Activated T-helper 17 cell treated with anti-CD3 and anti-CD28 coated beads, Interleukin-2, amount 50 U/mL, for 72 hours (primary cell): ENCODE results near the gene MUC4. TPM values are rescaled to one million over a fixed set of nuclear protein-coding genes. Genes with fewer than 3 reads are reported as not detected.

Experiments
- ATAC-seq: fragments of 150-1000 bp; cut with Tn5 transposase; replicated peaks from 2 replicates; pipeline ENCODE4 v1.10.0; 2021; ENCODE audit warnings: mild to moderate bottlenecking, moderate library complexity
- H3K27ac Mint-ChIP-seq: one replicate; pipeline ENCODE4 v1.8.0; 2022; ENCODE audit warnings: mixed read lengths
- H3K27me3 Mint-ChIP-seq: one replicate; pipeline ENCODE4 v1.8.0; 2022; ENCODE audit warnings: mixed read lengths
- H3K36me3 Mint-ChIP-seq: one replicate; pipeline ENCODE4 v1.8.0; 2022; ENCODE audit warnings: low read depth, mild to moderate bottlenecking, mixed read lengths
- H3K4me1 Mint-ChIP-seq: one replicate; pipeline ENCODE4 v1.8.0; 2022; ENCODE audit warnings: mixed read lengths
- H3K4me3 Mint-ChIP-seq: one replicate; pipeline ENCODE4 v1.8.0; 2022; ENCODE audit warnings: mild to moderate bottlenecking, mixed read lengths
- H3K9me3 Mint-ChIP-seq: one replicate; pipeline ENCODE4 v1.8.0; 2022; ENCODE audit warnings: mixed read lengths
- total RNA-seq, 2 donors: library from RNA; stranded (reverse); gene quantifications; one replicate each; pipeline ENCODE4 v1.2.3, GENCODE V29; 2022

MUC4 gene
- total RNA-seq, 2 donors from 2014 or later = 2.4 to 3.1 TPM

DNA sequence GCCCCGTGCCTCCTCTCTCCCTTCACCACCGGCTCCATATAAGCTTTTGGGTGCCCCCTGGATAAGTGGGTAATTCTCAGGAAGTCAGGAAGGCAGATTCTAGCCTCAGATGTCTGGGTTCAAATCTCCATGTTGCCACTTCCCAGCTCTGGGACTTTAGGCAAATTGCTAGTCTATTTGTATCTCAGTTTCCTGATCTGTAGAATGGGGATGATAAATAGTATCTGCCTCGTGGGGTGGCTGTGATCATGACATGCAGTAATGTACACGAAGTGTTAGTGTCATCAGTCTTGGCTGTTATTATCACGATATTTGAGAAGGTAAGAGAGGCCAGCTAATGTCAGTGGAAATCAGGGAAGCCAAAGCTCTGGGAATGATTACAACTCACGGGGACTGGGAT, 43.3 kb downstream of the MUC4 start:
- Mint-ChIP-seq H3K27ac (no peak overlapping the region), H3K36me3 (no peaks in the 10 kb centered on the region), H3K4me3 (no peak overlapping the region), H3K4me1 (no peaks in the 10 kb centered on the region), H3K9me3 (no peaks in the 10 kb centered on the region), H3K27me3 (peaks cover 12% of the 10 kb centered on the region)
- ATAC-seq = no peak

GRCh38 chr3:195767792-195768191, 43.9 kb downstream of the MUC4 start:
- H3K9me3 Mint-ChIP-seq = no peaks in the 10 kb centered on the region
- no peaks in the 10 kb centered on the region for H3K4me1 Mint-ChIP-seq
- H3K27ac Mint-ChIP-seq = no peak overlapping the region
- no peak overlapping the region for H3K4me3 Mint-ChIP-seq
- no peak for ATAC-seq
- H3K36me3 Mint-ChIP-seq = no peaks in the 10 kb centered on the region
- H3K27me3 Mint-ChIP-seq = peaks cover 16% of the 10 kb centered on the region

DNA sequence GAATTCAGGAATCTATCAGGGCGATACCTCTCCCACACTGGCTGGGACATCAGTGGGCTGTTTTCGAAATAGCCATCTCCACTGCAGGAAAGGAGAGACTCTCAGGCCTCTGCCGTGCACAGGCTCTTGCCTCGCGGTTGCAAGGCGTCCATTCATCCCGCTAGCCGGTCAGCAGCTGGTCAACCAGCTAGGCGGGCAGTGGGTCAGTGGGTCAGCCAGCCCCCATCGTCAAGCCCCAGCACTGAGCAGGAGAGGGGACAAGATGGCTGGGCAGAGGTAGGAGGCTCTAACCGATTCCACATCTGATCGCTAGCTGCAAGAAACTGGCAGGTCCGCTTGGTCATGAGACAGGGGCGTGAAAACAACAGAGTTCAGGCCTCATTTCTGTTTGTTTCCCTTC, 45.1 kb downstream of the MUC4 start:
- no peak for ATAC-seq
- H3K27ac Mint-ChIP-seq = no peak overlapping the region
- no peaks in the 10 kb centered on the region for H3K9me3 Mint-ChIP-seq
- no peak overlapping the region for H3K4me3 Mint-ChIP-seq
- H3K4me1 Mint-ChIP-seq = no peaks in the 10 kb centered on the region
- H3K36me3 Mint-ChIP-seq = no peaks in the 10 kb centered on the region
- H3K27me3 Mint-ChIP-seq = peaks cover 16% of the 10 kb centered on the region

- Mint-ChIP-seq H3K4me3 (no peak overlapping the region), H3K27ac (no peak overlapping the region), H3K9me3 (no peaks in the 10 kb centered on the region), H3K4me1 (no peaks in the 10 kb centered on the region), H3K27me3 (peaks cover 29% of the 10 kb centered on the region), H3K36me3 (no peaks in the 10 kb centered on the region)
- no peak for ATAC-seq
Observed at GRCh38 chr3:195764961-195765706, 46.6 kb downstream of the MUC4 start.

GRCh38 chr3:195763843-195764825, 47.6 kb downstream of the MUC4 start:
- Mint-ChIP-seq H3K27me3 (peaks cover 37% of the 10 kb centered on the region), H3K4me3 (no peak overlapping the region), H3K27ac (no peak overlapping the region), H3K36me3 (no peaks in the 10 kb centered on the region), H3K4me1 (no peaks in the 10 kb centered on the region), H3K9me3 (no peaks in the 10 kb centered on the region)
- ATAC-seq = no peak

DNA sequence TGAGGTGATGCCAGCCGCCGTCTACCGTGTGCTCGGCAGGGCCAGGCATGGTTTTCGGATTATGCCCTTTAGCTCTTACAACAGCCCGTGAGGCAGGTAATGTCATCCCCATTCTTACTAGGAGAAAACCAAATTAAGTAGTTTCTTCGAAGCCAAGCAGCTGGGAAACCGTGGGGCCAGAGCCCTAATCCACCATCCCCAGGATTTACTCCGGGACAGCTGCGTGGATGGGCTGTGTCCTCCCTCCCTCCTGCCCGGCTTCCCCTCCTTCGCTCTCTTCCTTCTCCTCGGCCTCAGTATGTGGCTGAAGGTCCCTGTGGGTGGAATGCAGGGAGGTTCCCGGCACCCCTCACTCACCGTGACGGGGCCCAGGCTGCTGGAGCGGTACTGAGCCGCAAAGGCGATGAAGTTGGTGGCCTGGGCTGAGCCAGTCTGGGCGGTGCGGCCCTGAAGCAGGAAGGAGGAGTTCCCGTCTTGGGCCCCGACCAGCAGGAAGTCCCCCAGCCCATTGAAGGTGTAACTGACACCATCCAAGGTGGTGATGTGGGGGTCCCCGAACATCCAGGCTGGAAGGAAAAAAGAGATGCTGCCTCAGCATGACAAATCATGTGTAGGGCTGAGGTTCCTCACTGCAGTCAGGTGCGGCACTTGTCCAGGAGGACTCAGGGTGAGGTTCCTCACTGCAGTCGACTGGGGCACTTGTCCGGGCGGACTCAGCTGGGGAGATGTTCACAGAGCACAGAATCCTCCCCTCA, 48.5 kb downstream of the MUC4 start:
- no peak overlapping the region for H3K27ac Mint-ChIP-seq
- no peaks in the 10 kb centered on the region for H3K9me3 Mint-ChIP-seq
- no peak overlapping the region for H3K4me3 Mint-ChIP-seq
- no peaks in the 10 kb centered on the region for H3K36me3 Mint-ChIP-seq
- no peaks in the 10 kb centered on the region for H3K4me1 Mint-ChIP-seq
- no peak for ATAC-seq
- peaks cover 39% of the 10 kb centered on the region for H3K27me3 Mint-ChIP-seq

- no peak overlapping the region for H3K27ac Mint-ChIP-seq
- H3K9me3 Mint-ChIP-seq = no peaks in the 10 kb centered on the region
- peaks cover 43% of the 10 kb centered on the region for H3K27me3 Mint-ChIP-seq
- no peaks in the 10 kb centered on the region for H3K4me1 Mint-ChIP-seq
- no peaks in the 10 kb centered on the region for H3K36me3 Mint-ChIP-seq
- H3K4me3 Mint-ChIP-seq = no peak overlapping the region
- ATAC-seq = no peak
Observed at GRCh38 chr3:195762611-195763010, 49.1 kb downstream of the MUC4 start.

DNA sequence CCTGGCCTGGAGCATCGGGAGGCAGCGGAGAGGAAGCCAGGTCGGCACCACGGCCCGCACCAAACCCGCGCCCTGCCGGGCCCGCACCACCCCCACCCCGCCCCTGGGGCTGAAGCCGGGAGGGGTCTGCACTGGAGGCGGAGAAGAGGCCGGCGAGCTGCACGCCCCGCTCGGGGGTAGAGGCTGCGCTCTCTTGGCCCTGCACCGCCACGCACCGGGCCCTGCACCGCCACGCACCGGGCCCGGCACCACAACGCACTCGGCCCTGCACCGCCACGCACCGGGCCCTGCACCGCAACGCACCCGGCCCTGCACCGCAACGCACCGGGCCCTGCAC, 49.5 kb downstream of the MUC4 start:
- ATAC-seq = no peak
- no peaks in the 10 kb centered on the region for H3K9me3 Mint-ChIP-seq
- no peaks in the 10 kb centered on the region for H3K36me3 Mint-ChIP-seq
- no peak overlapping the region for H3K27ac Mint-ChIP-seq
- peaks cover 43% of the 10 kb centered on the region for H3K27me3 Mint-ChIP-seq
- no peaks in the 10 kb centered on the region for H3K4me1 Mint-ChIP-seq
- no peak overlapping the region for H3K4me3 Mint-ChIP-seq

GRCh38 chr3:195761567-195762248, 50.0 kb downstream of the MUC4 start:
- Mint-ChIP-seq H3K27me3 (peaks cover 47% of the 10 kb centered on the region), H3K4me3 (no peak overlapping the region), H3K9me3 (no peaks in the 10 kb centered on the region), H3K36me3 (no peaks in the 10 kb centered on the region), H3K4me1 (peaks cover 5% of the 10 kb centered on the region), H3K27ac (no peak overlapping the region)
- peak; percentile 44 for ATAC-seq

DNA sequence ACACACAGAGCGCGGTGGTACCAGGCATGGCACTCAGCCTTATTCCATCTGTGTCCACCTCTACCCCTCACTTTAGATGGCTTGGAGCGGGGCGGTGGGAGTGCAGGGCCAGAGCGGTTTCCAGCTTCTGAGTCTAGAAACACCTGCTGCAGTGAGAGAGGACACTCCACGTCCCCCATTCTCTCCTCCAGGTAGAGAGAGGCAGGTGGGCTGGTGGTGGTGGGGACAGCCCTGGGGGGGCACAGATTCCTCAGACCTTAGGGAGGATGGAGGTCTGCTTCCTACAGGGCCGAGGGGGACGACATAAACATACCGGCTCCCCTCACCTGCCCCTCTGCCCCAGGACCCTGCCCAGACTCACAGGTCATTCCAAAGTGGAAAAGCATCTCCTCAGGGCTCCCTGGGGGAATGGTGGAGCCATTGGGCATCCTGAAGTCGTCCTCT, 50.6 kb downstream of the MUC4 start:
- Mint-ChIP-seq H3K4me3 (no peak overlapping the region), H3K27me3 (peaks cover 47% of the 10 kb centered on the region)

DNA sequence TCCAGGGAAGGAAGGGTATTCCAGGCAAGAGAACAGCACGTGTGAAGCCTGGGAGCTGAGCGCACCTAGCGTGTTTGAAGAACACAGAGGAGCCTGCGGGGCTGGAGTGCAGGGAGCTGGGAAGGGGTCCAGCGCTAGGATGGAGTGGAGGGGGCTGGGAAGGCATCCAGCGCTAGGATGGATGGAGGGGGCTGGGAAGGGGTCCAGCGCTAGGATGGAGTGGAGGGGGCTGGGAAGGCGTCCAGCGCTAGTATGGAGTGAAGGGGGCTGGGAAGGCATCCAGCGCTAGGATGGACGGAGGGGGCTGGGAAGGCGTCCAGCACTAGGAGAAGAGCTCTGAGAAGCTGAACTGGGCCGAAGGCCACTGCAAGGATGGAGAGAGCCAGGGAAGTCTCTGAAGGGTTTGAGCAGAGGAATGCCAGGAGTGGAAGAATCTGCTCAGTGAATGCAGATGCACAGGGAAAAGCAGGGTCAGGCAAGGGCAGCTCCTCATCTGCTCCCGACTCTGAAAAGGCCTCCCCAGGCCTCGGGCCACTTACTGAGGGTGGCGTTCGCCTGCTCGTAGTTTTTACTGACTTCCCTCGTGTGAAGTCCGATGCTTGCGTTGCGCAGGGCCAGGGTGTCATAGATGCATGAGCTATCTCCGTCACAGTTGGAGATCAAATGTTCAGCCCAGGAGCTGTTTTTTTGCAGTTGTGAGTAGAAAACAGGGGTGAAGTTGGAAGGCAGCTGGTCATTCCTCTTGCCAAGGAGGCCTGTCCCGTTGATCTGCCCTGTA, 51.2 kb downstream of the MUC4 start:
- Mint-ChIP-seq H3K4me3 (no peak overlapping the region), H3K9me3 (no peaks in the 10 kb centered on the region), H3K27me3 (peaks cover 47% of the 10 kb centered on the region), H3K27ac (no peak overlapping the region), H3K36me3 (no peaks in the 10 kb centered on the region), H3K4me1 (peaks cover 6% of the 10 kb centered on the region)
- no peak for ATAC-seq

More for the DNA sequence above, 50.6 kb downstream of the MUC4 start:
- ATAC-seq = no peak
- Mint-ChIP-seq H3K27ac (no peak overlapping the region), H3K36me3 (no peaks in the 10 kb centered on the region), H3K9me3 (no peaks in the 10 kb centered on the region), H3K4me1 (peaks cover 6% of the 10 kb centered on the region)

DNA sequence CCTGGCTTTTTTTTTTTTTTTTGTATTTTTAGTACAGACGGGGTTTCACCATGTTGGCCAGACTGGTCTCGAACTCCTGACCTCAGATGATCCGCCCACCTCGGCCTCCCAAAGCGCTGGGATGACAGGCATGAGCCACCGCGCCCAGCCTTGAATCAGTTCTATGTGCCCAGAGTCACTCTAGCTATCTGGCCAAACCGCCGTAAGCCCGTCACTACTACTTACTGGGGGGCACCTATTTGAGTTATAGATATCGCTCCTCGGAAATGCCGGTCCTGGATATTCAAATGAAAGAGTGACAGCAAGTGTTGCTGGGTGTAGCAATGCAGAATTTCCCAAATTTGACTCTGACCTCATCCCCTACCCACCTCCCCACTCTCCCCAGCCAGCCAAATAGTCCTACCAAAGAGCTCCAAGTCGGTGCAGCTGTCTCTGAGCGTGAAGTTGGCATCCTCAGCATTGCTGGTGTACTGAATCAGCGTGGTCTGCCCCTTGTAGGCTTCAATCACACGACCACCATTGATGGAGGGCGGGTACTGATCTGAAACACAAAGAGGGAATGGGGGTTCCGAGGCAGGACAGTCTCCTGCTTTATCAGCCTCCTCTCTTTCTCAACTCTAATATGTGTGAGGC, 52.9 kb downstream of the MUC4 start:
- no peaks in the 10 kb centered on the region for H3K36me3 Mint-ChIP-seq
- no peak for ATAC-seq
- no peak overlapping the region for H3K4me3 Mint-ChIP-seq
- H3K9me3 Mint-ChIP-seq = no peaks in the 10 kb centered on the region
- peaks cover 38% of the 10 kb centered on the region for H3K27me3 Mint-ChIP-seq
- H3K27ac Mint-ChIP-seq = no peak overlapping the region
- H3K4me1 Mint-ChIP-seq = peaks cover 6% of the 10 kb centered on the region

- H3K9me3 Mint-ChIP-seq = no peaks in the 10 kb centered on the region
- no peak for ATAC-seq
- peaks cover 6% of the 10 kb centered on the region for H3K4me1 Mint-ChIP-seq
- H3K27me3 Mint-ChIP-seq = peaks cover 31% of the 10 kb centered on the region
- H3K27ac Mint-ChIP-seq = no peak overlapping the region
- H3K4me3 Mint-ChIP-seq = no peak overlapping the region
- H3K36me3 Mint-ChIP-seq = no peaks in the 10 kb centered on the region
Observed at GRCh38 chr3:195757827-195758226, 53.9 kb downstream of the MUC4 start.
